NOMO-1 treated with DMSO at 0.1 percent for 48 hours (cell line): Measurements from ENCODE around the gene KRTAP5-4.
"Not testable (repeated sequence)": the region's sequence is repeated elsewhere in the genome, so short reads cannot be mapped to it uniquely, and the experiment has no call there.

Source experiments
- DNase-seq: peaks from one replicate; lab custom pipeline; 2025; ENCODE audit not compliant: unreplicated experiment; lab: John Stamatoyannopoulos, UW

KRTAP5-4 gene

GRCh38 chr11:1639102-1639620 lies 17.2 kb upstream of the KRTAP5-4 start:
- no peak for DNase-seq

- DNase-seq, result no peak
Measured at GRCh38 chr11:1638344-1638743, 16.4 kb upstream of the KRTAP5-4 start.

GRCh38 chr11:1637628-1638027 lies 15.7 kb upstream of the KRTAP5-4 start:
- no peak for DNase-seq

GRCh38 chr11:1636291-1636950 lies 14.5 kb upstream of the KRTAP5-4 start:
- no peak for DNase-seq

- DNase-seq, result no peak
Measured at GRCh38 chr11:1633864-1634263, 11.9 kb upstream of the KRTAP5-4 start.

GRCh38 chr11:1632053-1632714 lies 10.2 kb upstream of the KRTAP5-4 start:
- DNase-seq, result no peak

GRCh38 chr11:1631066-1631568 lies 9.2 kb upstream of the KRTAP5-4 start:
- no peak for DNase-seq

- DNase-seq, result no peak
Measured at GRCh38 chr11:1630271-1630670, 8.3 kb upstream of the KRTAP5-4 start.

GRCh38 chr11:1629326-1630185 lies 7.6 kb upstream of the KRTAP5-4 start, which contains the start of gene KRTAP5-5:
Gene KRTAP5-5, plus strand, starts transcription at chr11:1629775. Its CDS starts 66 bp downstream, at chr11:1629841.
- DNase-seq, result no peak

- DNase-seq, result peak; percentile 49
Measured at GRCh38 chr11:1628506-1629325, 6.8 kb upstream of the KRTAP5-4 start.

- no peak for DNase-seq
Measured at GRCh38 chr11:1625541-1625940, 3.6 kb upstream of the KRTAP5-4 start.

GRCh38 chr11:1624621-1625020 lies 2.7 kb upstream of the KRTAP5-4 start:
- no peak for DNase-seq

- DNase-seq, result no peak
Measured at GRCh38 chr11:1623716-1624115, 1.8 kb upstream of the KRTAP5-4 start.

GRCh38 chr11:1619449-1619848 lies 2.5 kb downstream of the KRTAP5-4 start:
- no peak for DNase-seq

- DNase-seq, result no peak
Measured at GRCh38 chr11:1618231-1618630, 3.7 kb downstream of the KRTAP5-4 start.

GRCh38 chr11:1608363-1608762 lies 13.6 kb downstream of the KRTAP5-4 start, which contains the start of gene KRTAP5-3:
Gene KRTAP5-3, minus strand, starts transcription at chr11:1608463. Its CDS starts 78 bp downstream, at chr11:1608385.
- DNase-seq, result no peak

- DNase-seq, result not testable (repeated sequence)
Measured at GRCh38 chr11:1607901-1608300, 14.0 kb downstream of the KRTAP5-4 start.

GRCh38 chr11:1607156-1607845 lies 14.6 kb downstream of the KRTAP5-4 start:
- DNase-seq, result not testable (repeated sequence)

- DNase-seq, result peak; percentile 47
Measured at GRCh38 chr11:1605923-1606322, 16.0 kb downstream of the KRTAP5-4 start.

GRCh38 chr11:1604711-1605110 lies 17.2 kb downstream of the KRTAP5-4 start:
- no peak for DNase-seq
